Progenitor cell of endocrine pancreas (in vitro differentiated cells): Measurements from ENCODE around the gene GPALPP1. TPM values are rescaled to one million over a fixed set of nuclear protein-coding genes. Genes with fewer than 3 reads are reported as not detected.
"Not testable (repeated sequence)": the region's sequence is repeated elsewhere in the genome, so short reads cannot be mapped to it uniquely, and the experiment has no call there.

Experiments
- DNase-seq: peaks from one replicate; pipeline ENCODE4 v3.0.0; 2021; ENCODE audit warnings: low spot score; ENCODE audit not compliant: unreplicated experiment
- H3K27ac Mint-ChIP-seq: 2 replicates; pipeline ENCODE4 v1.8.0; 2021; ENCODE audit warnings: mild to moderate bottlenecking, moderate library complexity, mixed read lengths
- H3K27me3 Mint-ChIP-seq: 2 replicates; pipeline ENCODE4 v1.8.0; 2021; ENCODE audit warnings: mixed read lengths
- H3K36me3 Mint-ChIP-seq: 2 replicates; pipeline ENCODE4 v1.8.0; 2022; ENCODE audit warnings: mixed read lengths; ENCODE audit not compliant: insufficient read depth
- H3K4me1 Mint-ChIP-seq: 2 replicates; pipeline ENCODE4 v1.8.0; 2021; ENCODE audit warnings: low read depth, mixed read lengths
- H3K4me3 Mint-ChIP-seq: 2 replicates; pipeline ENCODE4 v1.8.0; 2021; ENCODE audit warnings: low read depth, mild to moderate bottlenecking, moderate library complexity, mixed read lengths
- H3K9me3 Mint-ChIP-seq: 2 replicates; pipeline ENCODE4 v1.8.0; 2021; ENCODE audit warnings: low read depth, mixed read lengths
- long read RNA-seq: library from polyadenylated mRNA; unstranded; transcript quantifications from one replicate; pipeline ENCODE4 v2.0.0, GENCODE V29; 2020
- total RNA-seq: library from RNA; stranded (reverse); gene quantifications from 2 replicates; pipeline ENCODE4 v1.2.1, GENCODE V29; 2021
- TF ChIP-seq, protein P1 (sequence below): fragments of 200-600 bp; sonication (generic); IDR thresholded peaks from one replicate; pipeline ENCODE4 v1.5.0; 2021; ENCODE audit warnings: antibody characterized with exemption, mild to moderate bottlenecking; ENCODE audit not compliant: unreplicated experiment

GPALPP1 gene, protein sequence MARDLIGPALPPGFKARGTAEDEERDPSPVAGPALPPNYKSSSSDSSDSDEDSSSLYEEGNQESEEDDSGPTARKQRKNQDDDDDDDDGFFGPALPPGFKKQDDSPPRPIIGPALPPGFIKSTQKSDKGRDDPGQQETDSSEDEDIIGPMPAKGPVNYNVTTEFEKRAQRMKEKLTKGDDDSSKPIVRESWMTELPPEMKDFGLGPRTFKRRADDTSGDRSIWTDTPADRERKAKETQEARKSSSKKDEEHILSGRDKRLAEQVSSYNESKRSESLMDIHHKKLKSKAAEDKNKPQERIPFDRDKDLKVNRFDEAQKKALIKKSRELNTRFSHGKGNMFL
- total RNA-seq, result 28.9 and 32.7 TPM in 2 replicates
- long read RNA-seq, transcript GPALPP1-203 (8 exons, 1,393 nt), result major isoform, 14 of 43 reads
- long read RNA-seq, partial matches to known transcripts, result 19 of 43 reads
- long read RNA-seq, other reads (novel, unspliced or antisense), result 9 of 43 reads

DNA sequence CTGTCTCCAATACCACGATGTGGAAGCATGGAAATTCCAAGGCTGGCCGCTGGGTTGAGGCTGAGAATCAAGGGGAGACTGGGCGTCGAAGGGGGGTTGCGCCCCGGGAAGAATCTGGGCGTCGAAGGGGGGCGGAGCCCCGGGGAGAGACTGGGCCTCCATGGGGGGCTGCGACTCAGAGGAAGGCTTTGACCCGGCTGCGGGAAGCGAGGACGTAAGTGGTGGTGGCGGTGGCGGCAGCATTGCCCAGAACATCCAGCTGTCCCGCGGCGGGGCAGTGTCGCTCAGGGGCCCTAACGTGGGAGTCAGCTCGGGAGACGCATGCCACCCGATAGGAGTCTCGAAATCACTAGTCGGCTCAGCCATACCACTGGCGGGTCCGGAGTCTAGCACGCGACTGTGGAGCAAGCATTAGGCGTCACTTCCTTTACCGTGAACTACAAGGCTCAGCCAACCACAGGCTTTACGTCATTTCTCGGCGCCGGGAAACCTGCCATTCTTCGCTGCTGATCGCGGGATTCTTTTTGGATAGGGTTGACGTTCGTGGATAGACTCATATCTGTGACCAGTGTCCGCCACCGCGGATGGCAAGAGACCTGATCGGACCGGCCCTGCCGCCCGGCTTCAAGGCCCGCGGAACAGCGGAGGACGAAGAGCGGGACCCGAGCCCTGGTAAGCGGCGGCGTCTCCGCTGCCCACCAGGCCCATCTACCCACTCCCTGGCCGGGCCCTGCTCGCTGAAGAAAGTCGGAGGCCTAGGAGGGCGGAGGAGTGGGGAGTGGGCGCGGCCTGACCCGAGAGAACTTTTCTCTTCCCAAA, at the start of gene GPALPP1, which contains the start of gene NUFIP1:
Gene GPALPP1, plus strand, starts transcription at position 468 of the 819 bp plus-strand sequence. Its CDS starts 117 bp downstream, at position 585.
Gene NUFIP1, minus strand, starts transcription at position 401 of the 819 bp plus-strand sequence. Its CDS starts 35 bp downstream, at position 366.
- TF ChIP-seq, protein P1, sequence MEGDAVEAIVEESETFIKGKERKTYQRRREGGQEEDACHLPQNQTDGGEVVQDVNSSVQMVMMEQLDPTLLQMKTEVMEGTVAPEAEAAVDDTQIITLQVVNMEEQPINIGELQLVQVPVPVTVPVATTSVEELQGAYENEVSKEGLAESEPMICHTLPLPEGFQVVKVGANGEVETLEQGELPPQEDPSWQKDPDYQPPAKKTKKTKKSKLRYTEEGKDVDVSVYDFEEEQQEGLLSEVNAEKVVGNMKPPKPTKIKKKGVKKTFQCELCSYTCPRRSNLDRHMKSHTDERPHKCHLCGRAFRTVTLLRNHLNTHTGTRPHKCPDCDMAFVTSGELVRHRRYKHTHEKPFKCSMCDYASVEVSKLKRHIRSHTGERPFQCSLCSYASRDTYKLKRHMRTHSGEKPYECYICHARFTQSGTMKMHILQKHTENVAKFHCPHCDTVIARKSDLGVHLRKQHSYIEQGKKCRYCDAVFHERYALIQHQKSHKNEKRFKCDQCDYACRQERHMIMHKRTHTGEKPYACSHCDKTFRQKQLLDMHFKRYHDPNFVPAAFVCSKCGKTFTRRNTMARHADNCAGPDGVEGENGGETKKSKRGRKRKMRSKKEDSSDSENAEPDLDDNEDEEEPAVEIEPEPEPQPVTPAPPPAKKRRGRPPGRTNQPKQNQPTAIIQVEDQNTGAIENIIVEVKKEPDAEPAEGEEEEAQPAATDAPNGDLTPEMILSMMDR, result no peak
- Mint-ChIP-seq H3K27ac (peak within 1 kb of the TSS; percentile 100), H3K9me3 (no peaks in the 10 kb centered on the region), H3K36me3 (peaks cover 5% of the 10 kb centered on the region), H3K4me3 (peak within 1 kb of the TSS; percentile 99), H3K27me3 (no peaks in the 10 kb centered on the region), H3K4me1 (peaks cover 26% of the 10 kb centered on the region)
- peak; percentile 76 for DNase-seq

DNA sequence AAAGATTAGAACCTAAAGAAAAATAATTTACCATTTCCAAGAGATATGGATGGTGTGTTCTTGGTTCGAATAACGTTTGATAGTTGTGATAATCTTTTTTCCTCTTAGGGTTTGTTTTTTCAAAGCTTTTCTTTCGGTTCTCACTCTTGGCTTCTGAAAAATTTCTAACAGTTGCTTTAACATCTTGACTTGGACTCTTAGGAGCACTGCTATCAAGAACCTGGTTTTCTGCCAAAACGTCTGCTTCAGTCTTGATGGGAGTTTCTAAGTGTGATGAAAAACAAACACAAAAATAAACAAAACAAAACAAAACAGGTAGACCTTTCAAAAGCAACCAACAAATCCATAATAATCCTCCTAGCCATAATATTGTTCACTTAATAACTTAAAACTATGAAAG, 45.9 kb upstream of the GPALPP1 start:
- not testable (repeated sequence) for H3K9me3 Mint-ChIP-seq, H3K27ac Mint-ChIP-seq, DNase-seq, H3K4me1 Mint-ChIP-seq, H3K27me3 Mint-ChIP-seq, H3K4me3 Mint-ChIP-seq
- peaks cover 17% of the 10 kb centered on the region for H3K36me3 Mint-ChIP-seq

DNA sequence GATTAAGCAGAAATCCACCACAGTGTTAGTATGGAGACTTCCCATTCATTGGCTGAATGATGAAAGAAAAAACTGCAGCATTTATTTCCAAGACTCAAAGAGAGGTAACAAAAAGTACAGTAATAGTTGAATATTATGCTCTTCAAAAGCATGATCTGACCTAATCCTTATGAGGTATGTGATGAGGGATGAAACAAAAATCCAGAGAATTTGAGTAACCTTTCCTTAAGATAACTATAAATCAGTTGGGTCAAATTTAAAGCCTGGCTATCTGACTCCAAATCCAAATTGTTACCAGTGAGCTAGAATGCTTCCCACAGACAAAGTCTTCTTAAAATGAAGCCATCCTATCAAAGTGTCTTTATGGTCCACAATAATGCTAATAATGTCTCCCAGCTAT, 38.2 kb upstream of the GPALPP1 start:
- TF ChIP-seq, protein P1, result no peak
- DNase-seq, result no peak
- Mint-ChIP-seq H3K27me3 (no peaks in the 10 kb centered on the region), H3K4me1 (no peaks in the 10 kb centered on the region), H3K36me3 (peaks cover 8% of the 10 kb centered on the region), H3K27ac (no peak overlapping the region), H3K4me3 (no peak overlapping the region), H3K9me3 (no peaks in the 10 kb centered on the region)

DNA sequence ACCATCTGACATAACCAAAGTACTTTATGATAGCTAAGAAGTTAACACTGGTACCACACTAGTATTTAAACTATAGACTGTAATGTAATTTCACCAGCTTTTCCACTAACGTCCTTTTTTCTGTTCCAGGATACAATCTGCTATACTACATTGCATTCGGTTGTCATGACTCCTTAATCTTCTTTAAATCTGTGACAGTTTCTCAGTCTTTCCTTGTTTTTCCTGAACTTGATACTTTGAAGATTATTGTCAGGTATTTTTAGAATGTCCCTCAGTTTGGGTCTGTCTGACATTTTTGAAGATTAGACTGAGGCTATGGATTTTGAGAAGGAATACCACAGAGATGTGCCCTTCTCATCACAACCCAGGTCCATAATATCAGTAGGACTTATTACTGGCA, 36.7 kb upstream of the GPALPP1 start:
- Mint-ChIP-seq H3K27me3 (no peaks in the 10 kb centered on the region), H3K4me3 (no peak overlapping the region), H3K9me3 (no peaks in the 10 kb centered on the region), H3K36me3 (peaks cover 8% of the 10 kb centered on the region), H3K27ac (no peak overlapping the region), H3K4me1 (no peaks in the 10 kb centered on the region)
- DNase-seq, result no peak
- TF ChIP-seq, protein P1, result no peak

DNA sequence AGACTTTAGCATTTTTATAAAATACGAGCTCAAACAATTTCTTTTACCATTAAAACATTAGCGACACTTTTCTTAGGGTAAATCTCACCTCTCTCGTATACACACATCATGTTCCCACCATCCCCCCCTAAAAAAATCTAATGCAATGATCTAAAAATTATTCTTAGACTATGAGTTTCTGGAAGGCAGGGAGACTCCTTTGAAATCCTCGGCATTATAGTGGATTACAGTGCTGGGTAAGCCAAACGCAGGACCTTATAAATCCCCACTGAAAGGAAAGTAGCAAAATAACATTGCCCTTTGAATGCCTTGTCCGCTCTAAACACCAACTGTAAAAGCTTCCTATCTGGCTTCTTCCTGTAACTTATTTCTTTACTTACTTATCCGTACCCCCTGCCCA, 35.1 kb upstream of the GPALPP1 start:
- Mint-ChIP-seq H3K36me3 (peaks cover 5% of the 10 kb centered on the region), H3K27ac (no peak overlapping the region)
- no peak for DNase-seq

More for the DNA sequence above, 35.1 kb upstream of the GPALPP1 start:
- no peak overlapping the region for H3K4me3 Mint-ChIP-seq
- H3K9me3 Mint-ChIP-seq, result no peaks in the 10 kb centered on the region
- TF ChIP-seq, protein P1, result no peak
- no peaks in the 10 kb centered on the region for H3K4me1 Mint-ChIP-seq
- H3K27me3 Mint-ChIP-seq, result no peaks in the 10 kb centered on the region
